Ascending aorta (tissue), 2 donors: ENCODE data around the gene DIAPH2. TPM values are rescaled to one million over a fixed set of nuclear protein-coding genes. Genes with fewer than 3 reads are reported as not detected.

Experiments used
- DNase-seq, 2 donors: peaks; one replicate each; pipeline ENCODE4 v3.0.0-alpha.2; 2019; ENCODE audit warnings: low spot score in 2 of 2
- H3K27ac ChIP-seq, 2 donors: fragments of 200-600 bp; sonication (generic); one replicate each; pipeline ENCODE4 v1.5.1; 2016 to 2017; ENCODE audit warnings: mild to moderate bottlenecking in 1 of 2
- H3K27me3 ChIP-seq: fragments of 200-600 bp; sonication (generic); one replicate; pipeline ENCODE4 v1.5.1; 2017
- H3K36me3 ChIP-seq, 2 donors: fragments of 200-600 bp; sonication (generic); one replicate each; pipeline ENCODE4 v1.5.1; 2016
- H3K4me1 ChIP-seq, 2 donors: fragments of 200-600 bp; sonication (generic); one replicate each; pipeline ENCODE4 v1.5.1; 2016 to 2017; ENCODE audit warnings: mild to moderate bottlenecking in 1 of 2
- H3K4me3 ChIP-seq, 2 donors: fragments of 200-600 bp; sonication (generic); one replicate each; pipeline ENCODE4 v1.5.1; 2016 to 2017; ENCODE audit warnings: mild to moderate bottlenecking in 1 of 2
- H3K9me3 ChIP-seq, 2 donors: fragments of 200-600 bp; sonication (generic); one replicate each; pipeline ENCODE4 v1.5.1; 2016
- intact Hi-C: fragments of 100-400 bp; cut with DNase I; formaldehyde crosslinking; loops from one replicate; pipeline ENCODE4 v1.15.1; 2023
- total RNA-seq: library from RNA; depleted of rRNA; stranded (reverse); fragments of >200 nt; gene quantifications from one replicate; pipeline ENCODE4 v1.1.0, GENCODE V29; 2016
- TF ChIP-seq, protein P1 (sequence below), 3 experiments: fragments of 200-600 bp in 2 of 3; fragments of 450-650 bp in 1 of 3; sonication (generic) in 2 of 3; IDR thresholded peaks; one replicate each; pipeline ENCODE4 v1.5.1; 2016 to 2019; ENCODE audit warnings: antibody characterized with exemption in 3 of 3, mild to moderate bottlenecking in 1 of 3, moderate library complexity in 1 of 3

The DIAPH2 gene
- total RNA-seq, 1 donor from 2014 or later, result 27.9 TPM

- H3K36me3 ChIP-seq, result no peaks in the 10 kb centered on the region
- no peaks in the 10 kb centered on the region for H3K9me3 ChIP-seq
- no peaks in the 10 kb centered on the region for H3K4me1 ChIP-seq
- TF ChIP-seq, protein P1, sequence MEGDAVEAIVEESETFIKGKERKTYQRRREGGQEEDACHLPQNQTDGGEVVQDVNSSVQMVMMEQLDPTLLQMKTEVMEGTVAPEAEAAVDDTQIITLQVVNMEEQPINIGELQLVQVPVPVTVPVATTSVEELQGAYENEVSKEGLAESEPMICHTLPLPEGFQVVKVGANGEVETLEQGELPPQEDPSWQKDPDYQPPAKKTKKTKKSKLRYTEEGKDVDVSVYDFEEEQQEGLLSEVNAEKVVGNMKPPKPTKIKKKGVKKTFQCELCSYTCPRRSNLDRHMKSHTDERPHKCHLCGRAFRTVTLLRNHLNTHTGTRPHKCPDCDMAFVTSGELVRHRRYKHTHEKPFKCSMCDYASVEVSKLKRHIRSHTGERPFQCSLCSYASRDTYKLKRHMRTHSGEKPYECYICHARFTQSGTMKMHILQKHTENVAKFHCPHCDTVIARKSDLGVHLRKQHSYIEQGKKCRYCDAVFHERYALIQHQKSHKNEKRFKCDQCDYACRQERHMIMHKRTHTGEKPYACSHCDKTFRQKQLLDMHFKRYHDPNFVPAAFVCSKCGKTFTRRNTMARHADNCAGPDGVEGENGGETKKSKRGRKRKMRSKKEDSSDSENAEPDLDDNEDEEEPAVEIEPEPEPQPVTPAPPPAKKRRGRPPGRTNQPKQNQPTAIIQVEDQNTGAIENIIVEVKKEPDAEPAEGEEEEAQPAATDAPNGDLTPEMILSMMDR (IDR thresholded peaks at IDR 0.05), result no peak
- intact Hi-C loops, result no loop called here
- DNase-seq, result no peak
- H3K27ac ChIP-seq, result no peak overlapping the region
- H3K4me3 ChIP-seq, result no peak overlapping the region
- H3K27me3 ChIP-seq, result no peaks in the 10 kb centered on the region
Measured at GRCh38 chrX:97609938-97610337, 925.3 kb downstream of the DIAPH2 start.

DNA sequence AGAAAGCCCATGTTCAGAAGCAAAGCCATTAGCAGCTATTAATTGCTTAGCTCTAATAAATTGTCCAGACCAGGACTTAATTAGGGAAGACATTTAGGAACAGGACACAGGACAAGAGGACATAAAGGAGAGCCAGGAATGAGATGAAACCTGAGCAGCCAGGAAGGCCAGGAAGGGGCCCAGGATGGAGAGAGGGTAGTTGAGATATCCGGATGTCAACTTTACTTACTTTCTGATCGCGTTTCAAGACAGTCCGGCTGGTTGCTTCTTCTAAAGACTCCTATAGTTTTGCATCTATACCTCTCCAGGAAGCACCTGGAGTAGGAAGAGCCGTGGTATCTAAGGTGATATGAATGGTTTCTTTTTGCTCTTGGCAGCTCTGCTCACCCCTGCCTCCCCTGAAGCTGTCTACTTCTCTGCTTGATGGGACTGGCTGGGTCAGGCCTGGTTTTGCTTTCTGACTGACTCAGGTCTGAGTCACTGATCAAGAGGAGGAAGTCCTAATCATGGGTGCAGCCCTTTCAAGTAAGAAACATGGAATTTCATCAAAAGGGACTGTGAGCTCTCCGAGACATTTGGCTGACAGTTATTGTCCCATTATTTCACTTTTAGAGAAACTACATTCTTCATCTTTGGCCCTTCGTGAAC is 932.4 kb downstream of the DIAPH2 start:
- Histone ChIP-seq H3K27me3 (no peaks in the 10 kb centered on the region), H3K4me1 (no peaks in the 10 kb centered on the region), H3K4me3 (no peak overlapping the region), H3K27ac (no peak overlapping the region), H3K9me3 (no peaks in the 10 kb centered on the region), H3K36me3 (no peaks in the 10 kb centered on the region)
- TF ChIP-seq, protein P1 (IDR thresholded peaks at IDR 0.05), result no peak
- intact Hi-C loops, result no loop called here
- DNase-seq, result no peak

- H3K9me3 ChIP-seq, result no peaks in the 10 kb centered on the region
- intact Hi-C loops, result no loop called here
- no peaks in the 10 kb centered on the region for H3K27me3 ChIP-seq
- H3K36me3 ChIP-seq, result no peaks in the 10 kb centered on the region
- TF ChIP-seq, protein P1 (IDR thresholded peaks at IDR 0.05), result no peak
- H3K4me3 ChIP-seq, result no peak overlapping the region
- H3K4me1 ChIP-seq, result no peaks in the 10 kb centered on the region
- H3K27ac ChIP-seq, result no peak overlapping the region
- no peak for DNase-seq
Measured at GRCh38 chrX:97619499-97619898, 934.9 kb downstream of the DIAPH2 start.

DNA sequence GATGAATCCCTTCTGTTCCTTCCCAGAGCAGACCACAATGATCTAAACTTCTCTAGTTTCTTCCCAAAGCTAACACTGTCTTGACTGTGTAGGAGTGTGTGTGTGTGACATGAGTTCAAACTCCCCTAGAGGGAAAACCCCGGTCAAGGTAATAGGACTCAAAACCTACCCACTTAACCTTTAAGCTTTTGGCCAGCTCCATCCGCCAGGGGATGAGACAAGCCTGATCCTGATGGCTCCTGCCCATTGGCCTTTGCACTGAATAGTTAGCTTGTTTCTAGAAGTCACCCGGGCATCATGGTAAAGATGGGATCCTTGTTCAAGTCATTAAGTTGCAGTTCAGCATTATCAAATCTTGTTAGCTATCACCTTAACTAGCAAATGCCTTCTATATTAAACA is 937.5 kb downstream of the DIAPH2 start:
- TF ChIP-seq, protein P1 (IDR thresholded peaks at IDR 0.05), result no peak
- intact Hi-C loops, result no loop called here
- Histone ChIP-seq H3K27ac (no peak overlapping the region), H3K4me3 (no peak overlapping the region), H3K4me1 (no peaks in the 10 kb centered on the region), H3K36me3 (no peaks in the 10 kb centered on the region), H3K9me3 (no peaks in the 10 kb centered on the region), H3K27me3 (no peaks in the 10 kb centered on the region)
- DNase-seq, result no peak

DNA sequence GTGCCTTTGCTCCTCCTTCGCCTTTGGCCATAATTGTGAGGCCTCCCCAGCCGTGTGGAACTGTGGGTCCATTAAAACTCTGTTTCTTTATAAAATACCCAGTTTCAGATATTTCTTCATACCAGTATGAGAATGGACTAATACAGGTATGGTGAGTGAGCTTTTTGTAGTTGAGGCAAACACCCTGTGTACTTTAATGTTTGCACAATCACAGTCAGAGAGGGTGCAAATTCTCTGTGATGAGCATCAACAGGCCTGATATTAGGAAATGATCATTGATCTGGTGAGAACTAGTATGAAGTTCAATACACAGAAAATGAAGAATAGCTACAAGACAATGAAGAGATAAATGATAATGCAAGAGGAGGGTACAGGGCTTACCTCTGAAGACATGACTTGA is 943.7 kb downstream of the DIAPH2 start:
- intact Hi-C loops, result no loop called here
- DNase-seq, result no peak
- Histone ChIP-seq H3K27me3 (no peaks in the 10 kb centered on the region), H3K9me3 (no peaks in the 10 kb centered on the region), H3K27ac (no peak overlapping the region), H3K36me3 (no peaks in the 10 kb centered on the region), H3K4me3 (no peak overlapping the region), H3K4me1 (no peaks in the 10 kb centered on the region)
- TF ChIP-seq, protein P1 (IDR thresholded peaks at IDR 0.05), result no peak
